DND-41 (cell line): ENCODE measurements around the gene PLAC9.

ENCODE experiments used
- ATAC-seq: fragments of 200-7000 bp; cut with Tn5 transposase; 3 replicates; pipeline ENCODE4 v1.9.1; 2021; ENCODE audit warnings: low read depth; ENCODE audit not compliant: insufficient read depth
- DNase-seq: peaks from one replicate; pipeline ENCODE4 v3.0.0-alpha.2; 2020
- H2AFZ ChIP-seq: 2 replicates; pipeline ENCODE4 v1.6.0; 2012; ENCODE audit warnings: low read depth, low read length
- H3K27ac ChIP-seq: 2 replicates; pipeline ENCODE4 v1.5.1; 2012; ENCODE audit warnings: low read length, inconsistent platforms
- H3K27me3 ChIP-seq: fragments of 200-600 bp; sonication (generic); 2 replicates; pipeline ENCODE4 v1.6.0; 2012; ENCODE audit warnings: low read length, mild to moderate bottlenecking, inconsistent platforms; ENCODE audit not compliant: insufficient read depth, poor library complexity
- H3K36me3 ChIP-seq: 2 replicates; pipeline ENCODE4 v1.5.1; 2012; ENCODE audit warnings: low read length, inconsistent platforms; ENCODE audit not compliant: insufficient read depth
- H3K4me1 ChIP-seq: 2 replicates; pipeline ENCODE4 v1.5.1; 2012; ENCODE audit warnings: mild to moderate bottlenecking, low read length; ENCODE audit not compliant: insufficient read depth
- H3K4me2 ChIP-seq: 2 replicates; pipeline ENCODE4 v1.6.0; 2012; ENCODE audit warnings: mild to moderate bottlenecking, moderate library complexity, low read length, inconsistent platforms; ENCODE audit not compliant: insufficient read depth
- H3K4me3 ChIP-seq, 2 experiments: fragments of 200-600 bp in 1 of 2; shearing (Covaris generic) in 1 of 2; 2 replicates each; pipeline ENCODE4 v1.5.1; 2012 to 2016; ENCODE audit warnings: inconsistent platforms in 2 of 2, low read length in 2 of 2, mild to moderate bottlenecking in 2 of 2, low read depth in 1 of 2, moderate library complexity in 1 of 2
- H3K79me2 ChIP-seq: 2 replicates; pipeline ENCODE4 v1.6.0; 2012; ENCODE audit warnings: low read length, inconsistent platforms; ENCODE audit not compliant: insufficient read depth
- H3K9ac ChIP-seq: 2 replicates; pipeline ENCODE4 v1.6.0; 2012; ENCODE audit warnings: low read depth, mild to moderate bottlenecking, inconsistent platforms, low read length, moderate library complexity
- H3K9me3 ChIP-seq: 2 replicates; pipeline ENCODE4 v1.5.1; 2012; ENCODE audit warnings: low read length, moderate library complexity, mild to moderate bottlenecking, inconsistent platforms; ENCODE audit not compliant: insufficient read depth, severe bottlenecking
- H4K20me1 ChIP-seq: 2 replicates; pipeline ENCODE4 v1.6.0; 2012; ENCODE audit warnings: low read length; ENCODE audit not compliant: insufficient read depth
- EZH2 ChIP-seq: IDR thresholded peaks from 3 replicates; pipeline ENCODE4 v1.6.1; 2012; ENCODE audit warnings: borderline replicate concordance, low read depth, mild to moderate bottlenecking, moderate library complexity, low read length, inconsistent platforms; ENCODE audit not compliant: severe bottlenecking
- TF ChIP-seq, protein P1 (sequence below): IDR thresholded peaks from 2 replicates; pipeline ENCODE4 v1.5.1; 2012; ENCODE audit warnings: borderline replicate concordance, low read length, moderate library complexity, mild to moderate bottlenecking; ENCODE audit not compliant: poor library complexity, severe bottlenecking; ENCODE audit errors: extremely low read depth

PLAC9 gene

GRCh38 chr10:80170641-80171040 is 38.1 kb downstream of the PLAC9 start:
- Histone ChIP-seq H3K9me3 (no peaks in the 10 kb centered on the region), H3K27me3 (no peaks in the 10 kb centered on the region), H3K4me1 (no peaks in the 10 kb centered on the region), H3K27ac (no peak overlapping the region), H4K20me1 (peaks cover 61% of the 10 kb centered on the region), H3K9ac (no peak overlapping the region), H3K36me3 (peaks cover 18% of the 10 kb centered on the region), H2AFZ (no peak overlapping the region), H3K4me3 (no peak overlapping the region), H3K79me2 (no peaks in the 10 kb centered on the region), H3K4me2 (no peak overlapping the region)
- TF ChIP-seq EZH2, result no peak
- TF ChIP-seq, protein P1, sequence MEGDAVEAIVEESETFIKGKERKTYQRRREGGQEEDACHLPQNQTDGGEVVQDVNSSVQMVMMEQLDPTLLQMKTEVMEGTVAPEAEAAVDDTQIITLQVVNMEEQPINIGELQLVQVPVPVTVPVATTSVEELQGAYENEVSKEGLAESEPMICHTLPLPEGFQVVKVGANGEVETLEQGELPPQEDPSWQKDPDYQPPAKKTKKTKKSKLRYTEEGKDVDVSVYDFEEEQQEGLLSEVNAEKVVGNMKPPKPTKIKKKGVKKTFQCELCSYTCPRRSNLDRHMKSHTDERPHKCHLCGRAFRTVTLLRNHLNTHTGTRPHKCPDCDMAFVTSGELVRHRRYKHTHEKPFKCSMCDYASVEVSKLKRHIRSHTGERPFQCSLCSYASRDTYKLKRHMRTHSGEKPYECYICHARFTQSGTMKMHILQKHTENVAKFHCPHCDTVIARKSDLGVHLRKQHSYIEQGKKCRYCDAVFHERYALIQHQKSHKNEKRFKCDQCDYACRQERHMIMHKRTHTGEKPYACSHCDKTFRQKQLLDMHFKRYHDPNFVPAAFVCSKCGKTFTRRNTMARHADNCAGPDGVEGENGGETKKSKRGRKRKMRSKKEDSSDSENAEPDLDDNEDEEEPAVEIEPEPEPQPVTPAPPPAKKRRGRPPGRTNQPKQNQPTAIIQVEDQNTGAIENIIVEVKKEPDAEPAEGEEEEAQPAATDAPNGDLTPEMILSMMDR, result no peak
- no peak for DNase-seq
- no peak for ATAC-seq

GRCh38 chr10:80171248-80171660 is 38.7 kb downstream of the PLAC9 start:
- no peak overlapping the region for H3K9ac ChIP-seq
- no peaks in the 10 kb centered on the region for H3K9me3 ChIP-seq
- no peak overlapping the region for H3K4me3 ChIP-seq
- DNase-seq (no peak), ATAC-seq (no peak)
- H3K79me2 ChIP-seq, result no peaks in the 10 kb centered on the region
- no peak overlapping the region for H3K4me2 ChIP-seq
- no peak overlapping the region for H2AFZ ChIP-seq
- no peaks in the 10 kb centered on the region for H3K27me3 ChIP-seq
- TF ChIP-seq, protein P1, result no peak
- TF ChIP-seq EZH2, result no peak
- H3K36me3 ChIP-seq, result peaks cover 14% of the 10 kb centered on the region
- no peaks in the 10 kb centered on the region for H3K4me1 ChIP-seq
- peaks cover 62% of the 10 kb centered on the region for H4K20me1 ChIP-seq
- no peak overlapping the region for H3K27ac ChIP-seq

- Histone ChIP-seq H3K4me3 (no peak overlapping the region), H3K79me2 (peaks cover 3% of the 10 kb centered on the region; the same call in 1 of the 2 replicates), H3K27ac (no peak overlapping the region), H4K20me1 (peaks cover 66% of the 10 kb centered on the region), H3K9me3 (no peaks in the 10 kb centered on the region), H3K27me3 (no peaks in the 10 kb centered on the region), H3K9ac (no peak overlapping the region), H3K4me2 (no peak overlapping the region), H3K4me1 (no peaks in the 10 kb centered on the region), H3K36me3 (no peaks in the 10 kb centered on the region; the same call in 1 of the 2 replicates), H2AFZ (no peak overlapping the region)
- ATAC-seq (no peak; the same call in 2 of the 3 replicates), DNase-seq (no peak)
- TF ChIP-seq, protein P1, result no peak
- no peak for TF ChIP-seq EZH2
Observed at GRCh38 chr10:80172896-80173295, 40.4 kb downstream of the PLAC9 start.

DNA sequence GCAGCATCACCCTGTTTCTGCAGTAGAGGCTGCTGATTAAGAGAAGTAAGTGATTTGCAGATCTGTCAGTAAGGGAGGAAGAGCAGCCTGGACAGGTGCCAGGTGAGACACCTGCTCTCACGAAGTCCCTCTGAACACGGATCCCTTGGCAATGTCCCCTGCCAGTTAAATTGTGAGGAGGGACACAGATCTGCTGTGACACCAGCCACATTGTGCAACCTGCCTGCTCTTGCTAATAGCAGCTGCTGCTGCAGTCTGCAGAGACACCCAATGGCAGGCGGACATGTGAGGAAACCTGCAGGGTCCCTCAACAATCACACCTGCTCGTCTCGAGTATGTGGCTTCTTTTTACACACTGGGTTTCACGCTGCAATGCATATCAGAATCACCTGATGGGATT is 40.9 kb downstream of the PLAC9 start:
- Histone ChIP-seq H3K27me3 (no peaks in the 10 kb centered on the region), H3K79me2 (peaks cover 7% of the 10 kb centered on the region)

More for the DNA sequence above, 40.9 kb downstream of the PLAC9 start:
- Histone ChIP-seq H3K4me3 (no peak overlapping the region), H4K20me1 (peaks cover 70% of the 10 kb centered on the region), H3K27ac (no peak overlapping the region), H3K9ac (no peak overlapping the region), H2AFZ (no peak overlapping the region), H3K9me3 (no peaks in the 10 kb centered on the region), H3K36me3 (no peaks in the 10 kb centered on the region), H3K4me1 (no peaks in the 10 kb centered on the region), H3K4me2 (no peak overlapping the region)
- DNase-seq, result no peak
- no peak for TF ChIP-seq EZH2
- TF ChIP-seq, protein P1, result no peak
- ATAC-seq, result no peak
